Natural killer cell (primary cell): ENCODE measurements around the gene CALHM2. TPM values are rescaled to one million over a fixed set of nuclear protein-coding genes. Genes with fewer than 3 reads are reported as not detected.

Experiments used
- ATAC-seq, 3 donors: fragments of 150-1000 bp in 2 of 3; fragments of 200-7000 bp in 1 of 3; cut with Tn5 transposase; 1 replicate in 1 of 3; 2 replicates in 2 of 3; pipeline ENCODE4 v1.10.0; 2021; ENCODE audit warnings: mild to moderate bottlenecking in 2 of 3, moderate library complexity in 2 of 3
- DNase-seq, 2 donors: peaks; one replicate each; pipeline versions ENCODE4 v3.0.0 to v3.0.0-alpha.2; 2013 to 2021; ENCODE audit warnings: mixed read lengths in 1 of 2
- H3K27ac ChIP-seq: one replicate; pipeline ENCODE4 v1.5.1; 2013; ENCODE audit warnings: mild to moderate bottlenecking, low read length
- H3K27me3 ChIP-seq: one replicate; pipeline ENCODE4 v1.6.1; 2013; ENCODE audit warnings: low read length; ENCODE audit not compliant: control insufficient read depth, insufficient read depth
- H3K36me3 ChIP-seq: one replicate; pipeline ENCODE4 v1.6.1; 2013; ENCODE audit warnings: low read length; ENCODE audit not compliant: control insufficient read depth, insufficient read depth
- H3K4me1 ChIP-seq: one replicate; pipeline ENCODE4 v1.6.1; 2013; ENCODE audit warnings: low read length; ENCODE audit not compliant: control insufficient read depth, insufficient read depth
- H3K4me3 ChIP-seq: one replicate; pipeline ENCODE4 v1.5.1; 2013; ENCODE audit warnings: low read length
- H3K9me3 ChIP-seq: one replicate; pipeline ENCODE4 v1.6.1; 2013; ENCODE audit warnings: low read length; ENCODE audit not compliant: control insufficient read depth, insufficient read depth
- H3K27ac Mint-ChIP-seq, 2 donors: one replicate each; pipeline ENCODE4 v1.8.0; 2022; ENCODE audit warnings: mild to moderate bottlenecking in 2 of 2, mixed read lengths in 2 of 2, moderate library complexity in 1 of 2
- H3K27me3 Mint-ChIP-seq, 2 donors: one replicate each; pipeline ENCODE4 v1.8.0; 2022; ENCODE audit warnings: low read depth in 2 of 2, mixed read lengths in 2 of 2
- H3K36me3 Mint-ChIP-seq: one replicate; pipeline ENCODE4 v1.8.0; 2022; ENCODE audit warnings: mixed read lengths
- H3K4me1 Mint-ChIP-seq, 2 donors: one replicate each; pipeline ENCODE4 v1.8.0; 2022; ENCODE audit warnings: mixed read lengths in 2 of 2
- H3K4me3 Mint-ChIP-seq: one replicate; pipeline ENCODE4 v1.8.0; 2022; ENCODE audit warnings: mild to moderate bottlenecking, moderate library complexity, mixed read lengths
- H3K9me3 Mint-ChIP-seq, 2 donors: one replicate each; pipeline ENCODE4 v1.8.0; 2022; ENCODE audit warnings: mixed read lengths in 2 of 2
- WGBS: methylation state at CpG from one replicate; pipeline ENCODE4 v1.1.7; 2013; ENCODE audit warnings: missing lambda C conversion rate; ENCODE audit not compliant: insufficient coverage; 5-methylcytosine and 5-hydroxymethylcytosine counted together
- intact Hi-C: fragments of 100-400 bp; cut with micrococcal nuclease; formaldehyde crosslinking; loops from one replicate; pipeline ENCODE4 v1.14.2; 2022
- total RNA-seq, 4 donors: library from RNA; stranded (reverse); fragments of 120-200 nt in 1 of 4; gene quantifications; one replicate each; pipeline versions ENCODE4 v1.2.3 to v1.2.4, GENCODE V29; 2013 to 2022
- TF ChIP-seq, protein P1 (sequence below): fragments of 200-600 bp; IDR thresholded peaks from one replicate; pipeline ENCODE4 v1.8.0; 2022; ENCODE audit warnings: antibody characterized with exemption

Gene CALHM2
- total RNA-seq, 3 donors from 2014 or later (not counting 1 experiment from before 2014, with no cell fraction given): 26.6 to 55.2 (median 37.2) TPM

DNA sequence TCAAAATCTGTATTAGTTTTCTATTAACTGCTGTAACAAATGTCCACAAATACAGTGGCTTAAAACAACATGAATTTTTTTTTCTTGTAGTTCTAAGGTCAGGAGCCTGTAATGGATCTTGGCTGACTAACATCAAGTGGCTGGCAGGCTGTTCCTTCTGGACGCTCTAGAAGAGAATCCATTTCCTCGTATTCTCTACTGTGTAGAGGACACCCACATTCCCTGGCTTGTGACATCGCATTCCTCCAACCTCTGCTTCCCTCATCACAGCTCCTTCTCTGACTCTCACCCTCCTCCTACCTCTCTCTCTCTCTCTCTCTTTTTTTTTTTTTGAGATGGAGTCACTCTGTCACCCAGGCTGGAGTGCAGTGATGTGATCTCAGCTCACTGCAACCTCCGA is 11.3 kb upstream of the CALHM2 start:
- TF ChIP-seq, protein P1, sequence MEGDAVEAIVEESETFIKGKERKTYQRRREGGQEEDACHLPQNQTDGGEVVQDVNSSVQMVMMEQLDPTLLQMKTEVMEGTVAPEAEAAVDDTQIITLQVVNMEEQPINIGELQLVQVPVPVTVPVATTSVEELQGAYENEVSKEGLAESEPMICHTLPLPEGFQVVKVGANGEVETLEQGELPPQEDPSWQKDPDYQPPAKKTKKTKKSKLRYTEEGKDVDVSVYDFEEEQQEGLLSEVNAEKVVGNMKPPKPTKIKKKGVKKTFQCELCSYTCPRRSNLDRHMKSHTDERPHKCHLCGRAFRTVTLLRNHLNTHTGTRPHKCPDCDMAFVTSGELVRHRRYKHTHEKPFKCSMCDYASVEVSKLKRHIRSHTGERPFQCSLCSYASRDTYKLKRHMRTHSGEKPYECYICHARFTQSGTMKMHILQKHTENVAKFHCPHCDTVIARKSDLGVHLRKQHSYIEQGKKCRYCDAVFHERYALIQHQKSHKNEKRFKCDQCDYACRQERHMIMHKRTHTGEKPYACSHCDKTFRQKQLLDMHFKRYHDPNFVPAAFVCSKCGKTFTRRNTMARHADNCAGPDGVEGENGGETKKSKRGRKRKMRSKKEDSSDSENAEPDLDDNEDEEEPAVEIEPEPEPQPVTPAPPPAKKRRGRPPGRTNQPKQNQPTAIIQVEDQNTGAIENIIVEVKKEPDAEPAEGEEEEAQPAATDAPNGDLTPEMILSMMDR: no peak
- 95% methylated on average over 4 of the region's 4 CpGs for WGBS
- no peaks in the 10 kb centered on the region for H3K27me3 Mint-ChIP-seq
- Histone ChIP-seq H3K9me3 (no peaks in the 10 kb centered on the region), H3K27me3 (no peaks in the 10 kb centered on the region), H3K4me1 (peaks cover 30% of the 10 kb centered on the region), H3K27ac (no peak overlapping the region), H3K4me3 (no peak overlapping the region), H3K36me3 (no peaks in the 10 kb centered on the region)
- DNase-seq (no peak), ATAC-seq (no peak)
- H3K4me1 Mint-ChIP-seq: peaks cover 26 to 28% of the 10 kb centered on the region in 2 donors
- intact Hi-C loops: no loop called here
- no peak overlapping the region for H3K4me3 Mint-ChIP-seq
- no peak overlapping the region for H3K27ac Mint-ChIP-seq
- H3K36me3 Mint-ChIP-seq: no peaks in the 10 kb centered on the region
- no peaks in the 10 kb centered on the region for H3K9me3 Mint-ChIP-seq

DNA sequence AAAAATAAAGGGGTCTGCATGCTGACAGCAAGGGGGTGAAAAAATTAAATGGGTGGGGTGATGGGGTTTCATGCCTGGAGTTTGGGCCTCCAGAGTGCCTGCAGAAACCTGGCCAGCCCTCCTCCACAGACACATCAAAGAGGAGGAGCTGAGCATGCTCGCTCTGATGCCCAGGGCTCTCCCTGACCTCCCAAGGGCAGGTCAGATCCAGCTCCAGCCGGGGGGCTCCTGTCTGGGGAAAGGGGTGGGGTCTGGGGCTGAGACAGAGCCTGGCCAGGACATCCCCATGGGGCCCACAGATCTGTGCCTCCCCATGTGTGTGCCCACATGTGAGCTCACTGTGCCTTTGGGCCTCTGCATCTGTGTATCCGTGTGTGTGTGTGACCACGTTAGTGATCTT is 7.4 kb upstream of the CALHM2 start:
- intact Hi-C loops: no loop called here
- no peak overlapping the region for H3K27ac ChIP-seq
- no peaks in the 10 kb centered on the region for H3K36me3 Mint-ChIP-seq
- peaks cover 20 to 28% of the 10 kb centered on the region in 2 donors for H3K4me1 Mint-ChIP-seq
- DNase-seq (no peak), ATAC-seq (peak in 1 of 3 donors; percentile 31)
- no peaks in the 10 kb centered on the region for H3K9me3 ChIP-seq
- H3K27ac Mint-ChIP-seq: peak overlapping the region; percentile 67 to 72
- H3K9me3 Mint-ChIP-seq: no peaks in the 10 kb centered on the region
- H3K27me3 ChIP-seq: no peaks in the 10 kb centered on the region
- no peaks in the 10 kb centered on the region for H3K36me3 ChIP-seq
- H3K4me3 Mint-ChIP-seq: peak overlapping the region; percentile 75
- no peak overlapping the region for H3K4me3 ChIP-seq
- peaks cover 32% of the 10 kb centered on the region for H3K4me1 ChIP-seq
- TF ChIP-seq, protein P1: no peak
- H3K27me3 Mint-ChIP-seq: no peaks in the 10 kb centered on the region
- 49% methylated on average over 4 of the region's 4 CpGs for WGBS

DNA sequence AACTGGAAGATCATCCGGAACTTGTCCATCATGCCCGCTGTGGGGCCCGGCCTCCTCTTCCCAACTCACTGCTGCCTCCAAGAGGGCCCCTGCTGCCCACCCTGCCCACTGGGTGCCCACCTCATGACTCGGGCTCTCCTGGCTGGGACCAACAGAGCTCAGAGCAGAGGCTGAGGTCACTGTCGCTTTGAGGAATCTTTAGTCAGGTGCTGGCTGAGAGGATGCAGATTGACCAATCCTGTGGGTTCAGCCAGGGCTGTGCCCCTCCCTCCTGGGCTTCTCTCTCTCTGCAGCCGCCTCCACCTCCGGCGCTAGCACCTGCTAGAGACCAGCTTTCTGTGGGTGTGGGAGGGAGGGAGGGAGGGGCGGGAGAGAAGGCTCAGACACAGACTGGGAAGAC is 6.5 kb upstream of the CALHM2 start, which contains the start of gene CALHM1:
TSS of gene CALHM1 (minus strand) at position 181 of the 400 bp plus-strand sequence. CDS start at position 32, 149 bp downstream.
- Mint-ChIP-seq H3K27me3 (no peaks in the 10 kb centered on the region), H3K27ac (peak within 1 kb of the TSS; percentile 67 to 72), H3K36me3 (no peaks in the 10 kb centered on the region), H3K4me3 (peak within 1 kb of the TSS; percentile 75), H3K9me3 (no peaks in the 10 kb centered on the region), H3K4me1 (peaks cover 21 to 30% of the 10 kb centered on the region in 2 donors)
- no peaks in the 10 kb centered on the region for H3K9me3 ChIP-seq
- no peaks in the 10 kb centered on the region for H3K36me3 ChIP-seq
- peak in 1 of 2 donors; percentile 19 for DNase-seq
- intact Hi-C loops: no loop called here
- no peak within 1 kb of the TSS for H3K4me3 ChIP-seq
- no peaks in the 10 kb centered on the region for H3K27me3 ChIP-seq
- H3K27ac ChIP-seq: no peak within 1 kb of the TSS
- peak in 2 of 3 donors; percentile 70 to 83 for ATAC-seq
- TF ChIP-seq, protein P1: no peak
- H3K4me1 ChIP-seq: peaks cover 35% of the 10 kb centered on the region
- 57% methylated on average over 6 of the region's 9 CpGs for WGBS
